AG04449 (cell line): Measurements from ENCODE around the gene LTA.
A peak's percentile ranks its signal among the peaks of the same experiment; 100 is the strongest.

Experiments
- CTCF ChIA-PET: fragments of 350-600 bp; formaldehyde crosslinking; extraction: SDS; loops from one replicate; lab custom pipeline; 2021; ENCODE audit warnings: antibody characterized with exemption; lab: Yijun Ruan, JAX
- POLR2A ChIA-PET: fragments of 400-600, 350-600 bp; formaldehyde crosslinking; extraction: SDS; loops from one replicate; lab custom pipeline; 2020; ENCODE audit warnings: antibody characterized with exemption, inconsistent platforms; lab: Yijun Ruan, JAX
- DNase-seq: peaks from one replicate; pipeline ENCODE4 v3.0.0-alpha.2; 2010; ENCODE audit warnings: low read depth, low spot score
- H3K4me3 ChIP-seq: 2 replicates; pipeline ENCODE4 v1.5.1; 2011; ENCODE audit warnings: low read depth, mild to moderate bottlenecking, control low read depth, low read length
- CTCF ChIP-seq: IDR thresholded peaks from one replicate; pipeline ENCODE4 v1.5.1; 2011; ENCODE audit warnings: mild to moderate bottlenecking, moderate library complexity, low read length, control low read depth, inconsistent platforms; ENCODE audit not compliant: insufficient read depth; ENCODE audit errors: missing control alignments

The LTA gene

GRCh38 chr6:31541059-31541657, 30.9 kb upstream of the LTA start:
- ChIA-PET POLR2A (interaction anchor here (0.7 to 2.3 kb wide), 9 partner anchors 10 to 1751 kb away, joined by 3 to 13 read pairs (median 5); partner anchors contain the start of genes HSPA1B and MCCD1), CTCF (interaction anchor here (0.8 to 38.4 kb wide), 9 partner anchors 10 to 140 kb away, joined by 3 to 1569 read pairs (median 4); partner anchors contain the start of genes LST1, LTB, NCR3 and TNF)
- peak overlapping the region; percentile 97 for H3K4me3 ChIP-seq
- no peak for DNase-seq
- no peak for TF ChIP-seq CTCF

GRCh38 chr6:31541658-31542521, 30.2 kb upstream of the LTA start, which contains the start of gene DDX39B:
Gene DDX39B (minus strand): TSS chr6:31542003. CDS start chr6:31540532, 1,471 bp downstream.
- peak; percentile 85 for DNase-seq
- ChIA-PET CTCF (interaction anchor here (0.8 to 38.4 kb wide), 9 partner anchors 11 to 141 kb away, joined by 3 to 1569 read pairs (median 4); partner anchors contain the start of genes LST1, LTB, NCR3 and TNF), POLR2A (interaction anchor here (0.7 to 2.3 kb wide), 12 partner anchors 10 to 286 kb away, joined by 3 to 13 read pairs (median 4); partner anchors contain the start of genes C6orf47, HSPA1A, HSPA1B and HSPA1L)
- no peak for TF ChIP-seq CTCF
- H3K4me3 ChIP-seq, result peak within 1 kb of the TSS; percentile 97

- H3K4me3 ChIP-seq, result no peak overlapping the region
- DNase-seq, result no peak
- TF ChIP-seq CTCF, result no peak
- POLR2A ChIA-PET, result no interaction called here
- CTCF ChIA-PET, result interaction anchor here (0.7 to 38.4 kb wide), 3 partner anchors 44 to 60 kb away, joined by 3 to 1569 read pairs (median 3); partner anchors contain the start of genes LST1, LTB, NCR3 and TNF
Observed at GRCh38 chr6:31543639-31544038, 28.4 kb upstream of the LTA start.

GRCh38 chr6:31544676-31545075, 27.4 kb upstream of the LTA start:
- no peak for DNase-seq
- POLR2A ChIA-PET, result no interaction called here
- no peak for TF ChIP-seq CTCF
- no peak overlapping the region for H3K4me3 ChIP-seq
- CTCF ChIA-PET, result interaction anchor here (0.7 to 38.4 kb wide), 4 partner anchors 13 to 66 kb away, joined by 3 to 1569 read pairs (median 10); partner anchors contain the start of genes LST1, LTB, NCR3 and TNF

GRCh38 chr6:31545291-31545690, 26.8 kb upstream of the LTA start:
- H3K4me3 ChIP-seq, result no peak overlapping the region
- DNase-seq, result no peak
- TF ChIP-seq CTCF, result no peak
- POLR2A ChIA-PET, result no interaction called here
- CTCF ChIA-PET, result interaction anchor here (0.7 to 38.4 kb wide), 7 partner anchors 12 to 80 kb away, joined by 3 to 1569 read pairs (median 9); partner anchors contain the start of genes LST1, LTB, NCR3 and TNF
